GM18502 (cell line): ENCODE measurements around the gene AEBP1.

ENCODE experiments used
- ATAC-seq: cut with Tn5 transposase; IDR thresholded peaks from one replicate; pipeline ENCODE4 v1.9.1; 2021; ENCODE audit warnings: mild to moderate bottlenecking; ENCODE audit not compliant: unreplicated experiment, poor library complexity

The AEBP1 gene

DNA sequence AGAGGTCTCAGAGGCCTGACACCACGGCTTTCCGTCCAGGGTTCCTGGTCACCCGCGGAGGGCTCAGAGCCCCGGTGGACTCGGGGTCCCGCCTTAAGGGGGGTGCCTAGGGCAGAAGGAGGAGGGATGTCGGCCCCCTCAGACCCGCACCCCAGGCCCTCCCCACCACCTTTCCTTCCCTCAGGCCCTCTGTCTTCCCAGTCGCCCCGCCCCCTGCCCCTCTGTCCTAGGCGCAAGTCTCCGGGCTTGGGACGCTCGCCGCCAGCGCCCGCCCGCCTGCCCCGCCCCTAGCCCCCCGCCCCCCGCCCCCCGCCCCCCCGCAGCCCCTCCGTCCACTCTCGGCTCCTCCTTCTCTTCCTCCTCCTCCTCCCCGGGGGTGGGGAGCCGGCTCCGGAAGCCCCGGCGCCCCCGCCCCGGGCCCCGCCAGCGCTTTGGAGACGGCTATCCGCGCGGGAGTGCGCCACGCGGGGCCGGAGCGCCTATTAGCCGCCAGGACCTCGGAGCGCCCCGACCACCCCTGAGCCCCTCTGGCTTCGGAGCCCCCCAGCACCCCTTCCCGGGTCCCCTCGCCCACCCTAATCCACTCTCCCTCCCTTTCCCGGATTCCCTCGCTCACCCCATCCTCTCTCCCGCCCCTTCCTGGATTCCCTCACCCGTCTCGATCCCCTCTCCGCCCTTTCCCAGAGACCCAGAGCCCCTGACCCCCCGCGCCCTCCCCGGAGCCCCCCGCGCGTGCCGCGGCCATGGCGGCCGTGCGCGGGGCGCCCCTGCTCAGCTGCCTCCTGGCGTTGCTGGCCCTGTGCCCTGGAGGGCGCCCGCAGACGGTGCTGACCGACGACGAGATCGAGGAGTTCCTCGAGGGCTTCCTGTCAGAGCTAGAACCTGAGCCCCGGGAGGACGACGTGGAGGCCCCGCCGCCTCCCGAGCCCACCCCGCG is at the start of gene AEBP1:
Gene AEBP1 (plus strand): TSS at position 423 of the 937 bp plus-strand sequence. CDS start 321 bp downstream, at position 744.
- ATAC-seq = no peak

DNA sequence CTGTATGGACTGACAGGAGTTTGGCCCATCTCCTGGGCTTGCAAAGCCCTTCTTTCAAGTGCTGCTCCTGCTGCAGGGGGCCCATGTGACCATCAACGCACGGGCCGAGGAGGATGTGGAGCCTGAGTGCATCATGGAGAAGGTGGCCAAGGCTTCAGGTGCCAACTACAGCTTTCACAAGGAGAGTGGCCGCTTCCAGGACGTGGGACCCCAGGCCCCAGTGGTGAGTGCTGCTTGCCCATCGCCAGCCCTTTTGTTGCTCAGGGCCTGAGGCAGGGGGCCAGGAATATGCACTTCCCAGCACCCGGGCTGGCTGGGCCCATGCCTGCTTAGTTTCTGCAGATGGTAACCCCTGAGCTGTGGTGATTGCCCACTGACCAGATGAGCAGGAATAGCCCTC is 47.5 kb upstream of the AEBP1 start:
- no peak for ATAC-seq

DNA sequence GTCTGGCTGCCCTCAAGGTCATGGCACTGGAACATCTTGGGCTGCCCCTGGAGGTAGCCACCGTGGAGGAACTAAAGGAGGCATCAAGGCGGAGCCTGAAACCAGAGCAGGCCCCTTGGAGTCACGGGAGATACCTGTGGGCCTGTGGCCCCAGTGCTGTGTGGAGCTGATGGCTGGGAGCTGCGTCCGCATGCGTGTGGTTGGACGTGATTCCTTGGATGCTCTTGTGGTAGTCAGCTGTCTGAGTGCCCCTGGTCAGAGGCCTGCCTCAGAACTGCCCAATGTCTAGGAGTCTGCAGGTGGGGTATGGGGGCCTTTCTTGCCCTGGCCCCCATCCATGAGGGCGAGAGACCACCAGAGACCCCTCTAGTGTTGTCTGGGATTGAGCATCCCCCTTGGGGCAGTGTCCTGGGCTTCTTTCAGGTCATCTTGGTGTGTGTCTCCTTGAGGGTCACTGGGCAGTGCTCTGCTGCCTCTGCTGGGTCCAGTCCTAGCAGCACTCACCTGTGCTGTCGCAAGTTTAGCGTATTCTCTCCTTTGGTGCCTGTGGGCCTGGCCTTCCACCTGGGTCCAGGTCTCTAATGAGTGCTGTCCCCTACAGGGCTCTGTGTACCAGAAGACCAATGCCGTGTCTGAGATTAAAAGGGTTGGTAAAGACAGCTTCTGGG is 46.8 kb upstream of the AEBP1 start:
- no peak for ATAC-seq

DNA sequence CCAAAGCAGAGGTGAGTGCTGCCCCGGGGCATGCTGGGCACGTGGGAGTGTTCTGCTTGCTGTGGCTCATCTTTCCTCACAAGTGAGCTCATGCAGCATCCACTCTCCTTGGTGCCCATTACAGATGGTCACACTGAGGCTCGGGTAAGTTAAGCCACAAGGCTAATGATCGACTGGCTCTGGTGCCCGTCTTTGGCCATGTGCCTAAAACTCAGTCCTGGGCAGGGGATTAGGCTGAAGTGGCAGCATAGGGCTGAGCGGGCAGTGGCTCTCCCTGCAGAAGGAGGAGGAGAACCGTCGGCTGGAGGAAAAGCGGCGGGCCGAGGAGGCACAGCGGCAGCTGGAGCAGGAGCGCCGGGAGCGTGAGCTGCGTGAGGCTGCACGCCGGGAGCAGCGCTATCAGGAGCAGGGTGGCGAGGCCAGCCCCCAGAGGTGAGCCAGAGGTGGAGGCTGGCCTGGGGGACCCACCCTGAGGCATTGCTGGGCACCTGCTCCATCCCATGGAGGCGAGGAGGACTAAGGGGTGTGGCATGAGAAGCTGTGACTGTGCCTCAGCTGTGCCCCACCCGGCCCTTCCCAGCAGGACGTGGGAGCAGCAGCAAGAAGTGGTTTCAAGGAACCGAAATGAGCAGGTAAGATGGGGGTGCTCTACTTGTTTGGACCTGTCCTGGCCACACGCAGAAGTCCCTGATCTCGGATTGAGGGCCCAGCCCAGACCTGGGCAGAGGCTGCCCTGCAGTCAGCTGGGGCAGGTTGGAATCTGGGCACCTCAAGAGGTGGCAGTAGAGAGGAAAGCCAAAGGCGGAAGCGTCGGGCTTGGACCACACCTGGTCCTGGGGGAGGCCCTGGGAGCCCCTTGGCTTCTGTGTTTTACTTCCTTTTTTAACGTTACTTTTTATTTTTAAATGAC is 46.0 kb upstream of the AEBP1 start:
- ATAC-seq = no peak

DNA sequence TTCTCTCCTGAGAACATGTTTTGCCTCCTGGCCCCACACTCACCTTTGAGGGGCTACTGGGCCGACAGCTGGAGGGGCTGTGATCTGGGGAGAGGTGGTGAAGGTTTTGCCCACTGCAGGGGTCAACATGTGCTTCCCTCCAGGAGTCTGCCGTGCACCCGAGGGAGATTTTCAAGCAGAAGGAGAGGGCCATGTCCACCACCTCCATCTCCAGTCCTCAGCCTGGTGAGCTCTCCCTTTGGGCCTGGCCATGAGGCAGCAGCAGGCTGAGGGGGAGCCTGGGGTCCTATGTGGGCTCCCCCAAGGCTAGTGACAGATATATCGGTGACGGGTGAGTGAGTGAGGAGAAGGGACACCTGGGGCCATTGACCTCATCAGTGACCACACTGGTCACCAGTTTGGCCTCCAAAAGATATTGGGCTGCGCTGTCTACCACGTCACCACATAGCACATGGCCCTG is 45.4 kb upstream of the AEBP1 start:
- no peak for ATAC-seq

DNA sequence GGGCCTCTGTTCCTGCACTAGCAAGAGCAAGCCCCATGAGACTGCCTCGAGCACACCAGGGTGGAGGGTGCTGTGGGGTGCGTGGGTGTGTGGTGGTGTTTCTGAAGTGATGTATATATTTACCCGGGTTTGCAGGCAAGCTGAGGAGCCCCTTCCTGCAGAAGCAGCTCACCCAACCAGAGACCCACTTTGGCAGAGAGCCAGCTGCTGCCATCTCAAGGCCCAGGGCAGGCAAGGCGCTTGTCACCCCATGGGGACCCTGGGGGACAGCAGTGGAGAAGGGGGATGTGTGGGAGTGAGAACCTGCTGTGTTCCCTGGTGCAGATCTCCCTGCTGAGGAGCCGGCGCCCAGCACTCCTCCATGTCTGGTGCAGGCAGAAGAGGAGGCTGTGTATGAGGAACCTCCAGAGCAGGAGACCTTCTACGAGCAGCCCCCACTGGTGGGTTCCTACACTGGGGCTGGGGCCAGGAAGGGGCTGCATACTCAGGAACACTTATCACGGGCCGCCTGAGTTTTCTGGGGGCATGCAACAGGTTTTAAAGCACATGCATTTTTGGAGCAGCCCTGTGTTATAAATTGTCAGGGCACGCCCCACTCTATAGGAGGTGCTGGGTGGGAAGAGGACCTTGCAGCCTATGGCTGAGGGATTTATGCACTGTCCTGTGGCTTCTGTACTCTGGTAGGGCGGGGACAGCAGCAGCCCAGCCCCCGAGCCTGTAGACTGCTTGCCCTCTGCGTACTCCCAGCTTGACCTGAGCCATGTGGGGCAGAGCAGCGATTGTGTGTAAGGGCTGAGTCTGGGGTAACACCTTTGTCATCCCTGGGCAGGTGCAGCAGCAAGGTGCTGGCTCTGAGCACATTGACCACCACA is 44.7 kb upstream of the AEBP1 start:
- ATAC-seq = no peak

DNA sequence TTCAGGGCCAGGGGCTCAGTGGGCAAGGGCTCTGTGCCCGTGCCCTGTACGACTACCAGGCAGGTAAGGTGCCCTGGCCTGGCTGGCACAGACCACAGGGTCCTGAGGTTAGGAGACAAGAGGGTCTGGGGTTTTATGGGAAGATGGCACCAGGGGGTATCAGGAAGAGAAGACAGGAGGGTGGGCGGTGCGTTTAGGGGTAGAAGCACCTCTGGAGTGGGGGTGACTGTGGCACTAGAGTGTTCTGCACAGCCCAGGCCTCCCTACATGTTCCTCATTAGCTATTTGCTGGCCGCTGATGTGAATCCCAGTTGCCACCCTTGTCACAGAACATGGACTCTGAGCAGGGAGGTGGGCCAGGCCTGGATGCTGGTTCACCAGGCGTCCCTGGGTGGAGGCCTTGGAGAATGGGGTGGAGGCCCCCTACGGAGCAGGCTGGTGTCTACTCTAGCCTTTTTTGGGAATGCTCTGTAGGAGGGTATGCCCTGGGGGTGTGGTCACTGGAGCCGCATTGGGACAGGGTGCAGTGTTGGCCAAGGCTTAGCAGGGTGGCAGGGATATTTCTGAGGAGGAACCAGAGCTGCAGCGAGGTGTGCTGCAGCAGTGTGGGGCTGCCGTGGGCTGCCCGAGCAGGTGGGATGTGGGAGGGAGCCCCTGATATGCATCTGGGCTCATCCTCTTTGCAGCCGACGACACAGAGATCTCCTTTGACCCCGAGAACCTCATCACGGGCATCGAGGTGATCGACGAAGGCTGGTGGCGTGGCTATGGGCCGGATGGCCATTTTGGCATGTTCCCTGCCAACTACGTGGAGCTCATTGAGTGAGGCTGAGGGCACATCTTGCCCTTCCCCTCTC is 43.8 kb upstream of the AEBP1 start:
- ATAC-seq = no peak

DNA sequence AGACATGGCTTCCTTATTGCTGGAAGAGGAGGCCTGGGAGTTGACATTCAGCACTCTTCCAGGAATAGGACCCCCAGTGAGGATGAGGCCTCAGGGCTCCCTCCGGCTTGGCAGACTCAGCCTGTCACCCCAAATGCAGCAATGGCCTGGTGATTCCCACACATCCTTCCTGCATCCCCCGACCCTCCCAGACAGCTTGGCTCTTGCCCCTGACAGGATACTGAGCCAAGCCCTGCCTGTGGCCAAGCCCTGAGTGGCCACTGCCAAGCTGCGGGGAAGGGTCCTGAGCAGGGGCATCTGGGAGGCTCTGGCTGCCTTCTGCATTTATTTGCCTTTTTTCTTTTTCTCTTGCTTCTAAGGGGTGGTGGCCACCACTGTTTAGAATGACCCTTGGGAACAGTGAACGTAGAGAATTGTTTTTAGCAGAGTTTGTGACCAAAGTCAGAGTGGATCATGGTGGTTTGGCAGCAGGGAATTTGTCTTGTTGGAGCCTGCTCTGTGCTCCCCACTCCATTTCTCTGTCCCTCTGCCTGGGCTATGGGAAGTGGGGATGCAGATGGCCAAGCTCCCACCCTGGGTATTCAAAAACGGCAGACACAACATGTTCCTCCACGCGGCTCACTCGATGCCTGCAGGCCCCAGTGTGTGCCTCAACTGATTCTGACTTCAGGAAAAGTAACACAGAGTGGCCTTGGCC is 43.0 kb upstream of the AEBP1 start:
- no peak for ATAC-seq

DNA sequence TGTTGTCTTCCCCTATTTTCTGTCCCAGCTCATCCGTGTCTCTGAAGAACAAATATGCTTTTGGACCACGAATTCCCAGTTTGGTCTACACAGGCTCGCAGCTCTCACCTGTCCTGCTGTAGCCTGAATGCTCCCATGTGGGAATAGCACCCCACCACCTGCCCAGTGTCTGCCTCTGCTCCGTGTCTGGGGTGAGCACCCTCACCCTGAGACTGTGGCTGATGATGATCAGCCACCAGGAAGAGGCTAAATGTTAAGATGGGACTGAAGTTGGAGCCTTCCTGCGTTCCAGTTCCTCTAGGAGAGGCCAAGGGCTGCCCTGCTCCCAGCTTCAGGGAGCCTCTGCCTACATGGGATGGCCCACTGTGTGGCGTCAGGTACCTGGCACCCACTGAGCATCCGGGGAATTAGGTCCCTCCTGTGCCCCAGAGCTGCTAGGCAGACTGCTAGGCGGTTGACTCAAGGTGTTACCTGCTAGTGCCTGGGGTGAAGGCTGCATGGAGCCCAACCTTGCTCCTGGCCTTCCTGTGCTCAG is 42.4 kb upstream of the AEBP1 start:
- ATAC-seq = no peak

DNA sequence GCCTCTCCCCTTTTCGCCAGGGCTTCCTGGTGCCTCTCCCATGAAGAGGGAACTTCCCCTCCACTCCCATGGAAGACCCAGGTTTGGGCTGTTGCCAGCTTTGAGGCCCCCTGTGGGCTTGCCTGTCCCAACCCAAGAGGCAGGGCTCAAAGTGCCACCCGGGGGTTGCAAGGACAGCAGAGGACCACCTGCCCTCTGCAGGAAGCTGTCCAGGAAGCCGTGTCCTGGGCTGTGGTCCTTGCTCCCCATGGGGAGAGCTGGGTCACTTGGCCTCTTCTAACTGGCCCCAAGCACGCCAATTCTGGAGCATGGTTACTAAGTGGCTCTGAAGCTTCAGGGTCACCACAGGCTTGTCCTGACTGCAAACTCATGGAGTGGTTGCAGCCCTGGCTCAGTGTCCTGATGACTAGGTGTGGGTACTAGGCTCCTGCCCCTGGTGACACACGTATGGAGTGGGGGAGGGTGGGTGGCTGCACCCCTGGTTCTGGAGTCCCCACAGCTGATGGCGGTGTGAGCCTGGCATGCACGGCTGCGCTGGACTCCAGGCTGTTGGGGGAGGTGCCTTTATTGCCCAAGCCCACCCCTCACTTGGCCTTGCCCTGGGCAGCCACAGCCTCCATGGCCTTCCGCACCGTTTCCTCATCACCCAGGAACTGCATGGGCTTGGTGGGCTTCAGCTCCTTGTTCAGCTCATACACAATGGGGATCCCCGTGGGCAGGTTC is 41.8 kb upstream of the AEBP1 start:
- ATAC-seq = no peak

DNA sequence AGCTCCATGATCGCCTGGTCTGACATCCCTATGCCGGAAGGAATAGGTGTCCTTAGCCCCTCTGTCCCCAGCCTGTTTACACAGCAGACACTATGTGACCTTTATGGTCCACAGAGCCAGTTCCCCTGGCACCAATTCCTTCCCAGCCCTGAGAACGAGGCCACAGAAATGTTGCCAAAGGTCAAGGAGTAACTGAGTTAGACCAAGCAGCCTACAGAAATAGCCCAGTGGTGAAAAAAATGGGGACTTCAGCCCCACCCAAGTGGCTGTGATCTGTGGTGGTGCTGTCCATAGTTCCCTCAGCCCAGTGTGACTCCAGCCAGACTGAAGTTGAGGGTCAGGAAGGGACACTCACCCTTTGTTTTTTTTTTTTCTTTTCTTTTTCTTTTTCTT is 41.2 kb upstream of the AEBP1 start:
- ATAC-seq = no peak

DNA sequence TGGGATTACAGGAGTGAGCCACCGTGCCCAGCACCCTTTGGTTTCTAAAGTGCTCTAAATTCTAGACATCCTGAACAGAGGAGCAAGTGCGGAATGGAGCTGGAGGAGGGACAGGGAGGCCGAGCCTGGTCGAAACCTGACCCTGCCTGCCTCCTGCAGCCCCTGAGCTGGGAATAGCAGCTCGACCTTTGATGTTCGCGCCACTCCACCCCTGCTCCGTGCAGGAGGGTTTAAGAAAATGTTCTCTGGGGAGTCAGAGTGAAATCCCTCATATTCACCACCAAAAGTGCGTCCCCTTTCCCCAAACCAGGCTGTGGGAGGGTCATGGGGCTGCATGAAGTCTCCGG is 40.6 kb upstream of the AEBP1 start:
- no peak for ATAC-seq

DNA sequence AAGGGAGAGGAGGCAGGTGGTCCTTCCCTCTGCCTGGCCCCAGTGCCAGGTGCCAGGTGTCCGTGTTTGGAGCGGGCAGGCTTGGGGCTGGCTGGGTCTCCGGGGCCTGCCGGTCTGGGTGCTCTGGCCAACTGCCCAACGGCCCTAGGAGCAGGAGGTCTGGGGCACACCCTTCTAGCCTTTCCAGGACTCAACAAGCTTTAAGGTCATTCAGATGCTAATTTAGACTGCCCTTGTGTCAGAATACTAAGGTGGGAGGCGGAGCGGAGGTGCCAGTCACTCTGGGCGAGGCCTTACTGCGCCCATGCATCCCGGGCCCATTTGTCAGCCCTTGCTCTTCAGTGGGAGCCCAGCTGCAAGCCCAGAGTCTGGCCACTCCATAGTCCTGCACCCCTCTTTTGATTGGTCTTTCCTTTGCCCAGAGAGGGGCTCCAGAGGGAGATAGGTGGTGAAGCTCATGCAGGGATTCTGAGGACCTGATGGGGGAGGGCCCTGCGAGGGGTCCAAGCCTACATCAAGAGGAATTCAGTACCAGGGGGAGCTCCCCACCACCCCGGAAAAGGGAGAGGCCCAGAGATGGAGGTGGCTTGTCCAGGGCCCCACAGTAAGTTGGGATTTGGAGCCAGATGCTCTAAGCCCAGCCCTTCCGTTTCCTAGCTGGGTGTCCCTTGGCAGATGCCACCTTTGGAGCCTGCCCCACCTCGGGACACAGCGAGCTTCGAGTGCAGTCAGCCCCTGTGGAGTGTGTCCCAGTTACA is 40.1 kb upstream of the AEBP1 start:
- no peak for ATAC-seq

DNA sequence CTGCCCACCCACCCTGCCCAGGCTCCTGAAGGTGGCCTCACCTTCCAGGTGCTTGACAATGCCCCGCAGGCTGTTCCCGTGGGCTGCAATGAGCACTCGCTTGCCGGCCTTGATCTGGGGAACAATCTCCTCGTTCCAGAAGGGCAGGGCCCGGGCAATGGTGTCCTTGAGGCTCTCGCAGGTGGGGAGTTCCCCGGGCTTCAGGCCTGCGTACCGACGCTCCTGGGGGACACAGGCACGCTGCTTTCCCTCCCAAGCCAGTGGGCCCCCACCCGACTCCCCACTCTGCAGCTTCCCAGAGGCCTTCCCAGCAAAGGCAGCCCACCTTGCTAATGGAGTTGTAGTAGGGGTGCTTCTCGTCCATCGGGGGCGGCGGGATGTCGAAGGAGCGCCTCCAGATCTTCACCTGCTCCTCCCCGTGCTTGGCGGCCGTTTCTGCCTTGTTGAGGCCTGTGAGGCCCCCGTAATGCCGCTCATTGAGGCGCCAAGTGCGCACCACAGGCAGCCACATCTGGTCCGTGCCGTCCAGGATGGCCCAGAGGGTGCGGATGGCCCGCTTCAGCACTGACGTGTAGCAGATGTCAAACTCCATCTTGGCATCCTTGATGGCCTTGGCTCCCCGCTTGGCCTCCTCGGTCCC is 39.2 kb upstream of the AEBP1 start:
- ATAC-seq = no peak

DNA sequence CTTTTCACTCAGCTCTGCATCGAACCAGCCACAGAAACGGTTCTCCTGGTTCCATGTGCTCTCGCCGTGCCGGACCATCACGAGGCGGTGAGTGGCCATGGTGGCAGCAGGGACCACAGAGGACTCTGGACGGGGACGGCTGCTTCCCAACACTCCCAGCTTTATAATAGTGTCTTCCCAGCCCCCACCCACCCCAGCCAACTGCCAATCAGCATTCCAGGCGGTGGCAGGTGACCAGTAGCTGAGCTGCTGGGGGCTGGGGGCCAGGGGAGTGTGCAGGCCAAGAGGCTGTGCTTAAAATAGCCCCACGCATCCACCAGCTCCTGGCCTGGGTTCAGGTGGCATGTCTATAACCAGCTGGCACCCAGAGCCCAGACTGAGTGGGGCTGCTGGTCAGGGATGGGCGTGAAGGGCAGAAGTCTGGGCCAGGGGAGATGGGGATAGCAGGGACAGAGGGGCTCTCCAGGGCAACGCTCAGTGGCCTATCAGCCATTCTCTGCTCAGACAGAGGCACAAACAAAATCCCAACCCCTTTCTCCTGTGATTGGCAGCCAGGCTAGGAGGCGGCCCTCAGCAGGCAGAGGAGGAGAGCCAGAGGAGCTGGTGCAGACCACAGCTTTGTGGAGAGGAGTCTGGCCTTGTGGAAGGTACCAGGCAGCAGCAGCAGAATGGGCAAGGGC is 38.6 kb upstream of the AEBP1 start, which contains the start of gene PGAM2:
Gene PGAM2 (minus strand): TSS at position 137 of the 680 bp plus-strand sequence. CDS start 38 bp downstream, at position 99.
- no peak for ATAC-seq

DNA sequence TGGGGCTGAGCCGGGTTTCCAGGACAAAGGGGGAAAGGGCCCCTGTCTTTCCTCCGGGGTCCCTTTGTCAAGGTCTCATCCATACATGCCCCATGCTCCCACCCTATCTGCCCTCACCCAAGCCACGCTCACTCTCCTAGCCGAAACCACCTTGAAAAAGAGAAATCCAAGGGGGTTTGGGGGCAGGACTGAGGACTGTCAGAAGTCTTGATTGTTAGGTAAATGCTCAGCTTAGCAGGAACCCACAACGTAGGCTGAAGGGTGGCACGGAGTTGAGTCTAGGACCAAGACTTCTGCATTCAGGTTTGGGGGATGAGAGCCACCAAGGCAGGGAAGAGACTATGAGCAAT is 38.1 kb upstream of the AEBP1 start:
- no peak for ATAC-seq
